Stimulated activated CD4-positive, alpha-beta T cell treated with anti-CD3 and anti-CD28 coated beads, Interleukin-1b, Interleukin-23, amount 100 ng/mL, for 4 hours (primary cell): Measurements from ENCODE around the gene EPHX1.

Source experiments
- DNase-seq, 2 donors: peaks; one replicate each; pipeline ENCODE4 v3.0.0-alpha.2; 2020; ENCODE audit warnings: low read depth in 2 of 2

EPHX1 gene

DNA sequence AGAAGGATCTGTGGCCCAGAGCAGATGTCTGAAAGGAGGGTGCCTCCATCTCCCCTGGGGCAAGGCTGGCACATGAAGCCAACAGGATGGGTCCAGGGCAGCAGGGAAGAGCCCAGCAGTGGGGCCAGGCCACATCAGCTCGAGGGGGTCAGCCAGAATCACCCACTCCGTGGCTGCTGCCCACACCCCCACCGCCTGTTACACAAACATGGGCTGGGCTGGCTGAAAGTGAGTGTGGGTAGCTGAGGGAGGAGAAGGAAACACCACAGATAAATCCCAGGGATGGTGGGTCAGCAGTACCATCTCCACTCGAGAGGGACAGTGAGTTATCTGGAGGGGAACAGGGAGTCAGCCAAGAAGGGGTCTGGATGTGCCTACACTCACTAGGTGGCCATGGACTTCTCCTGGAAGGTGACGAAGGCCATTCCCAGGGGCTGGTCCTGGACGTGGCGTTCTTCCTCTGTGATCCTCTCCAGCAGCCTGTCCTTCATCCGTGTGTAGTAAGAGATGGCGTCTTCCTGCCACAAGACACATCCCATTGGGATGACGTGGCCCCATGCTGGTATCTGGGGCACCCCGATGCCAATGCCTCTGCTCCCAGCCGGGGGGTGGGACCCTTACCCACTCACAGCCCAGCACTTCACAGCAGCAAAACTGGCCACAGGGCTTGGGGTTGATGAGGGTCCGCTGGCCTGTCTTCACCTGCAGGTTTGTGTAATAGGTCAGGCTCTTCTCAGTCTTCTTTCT is 52.1 kb downstream of the EPHX1 start:
- no peak for DNase-seq

DNA sequence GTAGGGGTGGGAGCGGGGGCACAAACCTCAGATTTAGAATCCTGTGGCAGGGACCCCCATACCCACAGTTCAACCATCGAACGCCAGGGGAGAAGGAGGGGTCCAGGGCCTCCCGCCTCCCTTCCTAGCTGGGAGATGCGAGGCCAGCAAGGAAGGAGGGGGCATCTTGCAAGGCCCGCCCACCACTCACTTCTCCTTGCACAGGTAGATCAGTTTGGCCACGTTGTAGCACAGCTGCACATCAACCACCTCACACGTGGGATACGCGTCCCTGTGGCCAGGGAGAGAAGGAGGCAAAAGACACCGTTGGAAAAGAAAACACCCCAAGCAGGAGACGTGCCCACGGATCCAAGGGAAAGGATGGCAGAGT is 52.6 kb downstream of the EPHX1 start:
- DNase-seq, result no peak

DNA sequence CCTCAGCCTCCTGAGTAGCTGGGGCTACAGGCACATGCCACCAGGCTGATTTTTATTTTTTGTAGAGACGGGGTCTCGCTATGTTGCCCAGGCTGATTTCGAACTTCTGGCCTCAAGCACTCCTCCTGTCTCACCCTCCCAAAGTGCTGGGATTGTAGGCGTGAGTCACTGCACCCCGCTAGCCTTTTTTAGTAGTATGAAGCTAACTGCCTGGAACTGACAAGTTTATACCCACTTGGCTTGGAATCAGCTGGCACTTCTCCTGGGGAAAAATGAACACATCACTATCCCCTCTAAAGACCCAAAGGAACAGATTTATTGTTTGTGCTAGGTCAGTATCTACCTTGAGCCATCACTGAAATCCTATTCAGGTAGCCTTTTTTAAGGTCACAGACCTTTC is 53.2 kb downstream of the EPHX1 start:
- DNase-seq, result no peak

DNA sequence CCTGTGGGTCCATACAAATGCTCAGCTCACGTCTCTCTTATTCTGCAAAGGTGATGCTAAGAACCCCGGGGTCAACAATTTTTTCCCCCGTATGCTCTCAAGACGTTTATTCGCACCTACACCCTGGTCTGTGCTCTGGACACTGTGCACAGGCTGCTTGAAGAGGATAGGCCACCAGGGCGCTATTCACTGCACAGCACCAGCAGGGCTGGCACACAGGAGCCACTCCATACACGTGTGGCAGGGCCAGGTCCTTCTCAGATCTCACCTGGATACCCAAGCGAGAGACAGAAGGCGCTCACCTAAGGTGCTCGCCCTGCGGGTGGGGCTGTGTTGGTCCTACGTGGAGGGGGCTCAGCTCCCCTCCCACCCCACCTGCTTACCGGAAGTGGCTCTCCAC is 55.6 kb downstream of the EPHX1 start:
- DNase-seq, result no peak

DNA sequence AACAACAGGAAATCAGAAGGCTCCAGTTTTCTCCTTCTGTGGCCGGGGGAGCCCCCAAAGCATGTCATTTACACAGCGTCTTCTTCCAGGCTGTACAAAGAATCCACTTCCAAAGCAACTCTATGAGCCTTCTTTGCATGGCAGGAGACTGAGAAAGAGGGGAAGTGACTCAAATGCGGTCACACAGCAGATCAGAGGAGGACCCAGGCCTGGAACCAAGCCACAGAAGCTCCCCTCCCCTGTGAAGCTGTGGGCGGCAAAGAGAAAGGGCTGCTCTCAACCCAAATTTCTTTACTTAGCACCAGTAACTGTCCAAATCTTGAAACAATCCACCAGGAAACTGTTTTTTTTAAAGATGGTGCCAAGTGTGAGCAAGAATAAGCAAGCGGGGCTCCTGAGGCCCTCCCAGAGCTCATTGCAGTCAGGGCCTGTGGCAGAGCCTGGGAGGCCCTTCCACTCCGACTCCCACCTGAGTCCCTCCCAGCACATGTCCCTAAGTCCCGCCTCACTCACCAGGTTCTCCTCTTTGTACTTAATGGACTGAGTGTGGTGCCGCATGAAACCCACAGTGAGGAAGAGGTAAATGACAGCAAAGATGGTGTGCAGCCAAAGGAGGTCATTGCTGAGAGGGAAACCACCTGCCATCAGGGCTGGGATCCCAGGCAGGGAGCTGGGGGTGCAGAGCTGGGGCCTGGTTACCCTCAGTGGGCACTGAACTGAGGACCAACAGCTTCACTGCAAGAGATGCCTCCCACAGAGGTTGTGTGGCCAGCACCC is 56.3 kb downstream of the EPHX1 start:
- DNase-seq, result peak; percentile 50 to 63

DNA sequence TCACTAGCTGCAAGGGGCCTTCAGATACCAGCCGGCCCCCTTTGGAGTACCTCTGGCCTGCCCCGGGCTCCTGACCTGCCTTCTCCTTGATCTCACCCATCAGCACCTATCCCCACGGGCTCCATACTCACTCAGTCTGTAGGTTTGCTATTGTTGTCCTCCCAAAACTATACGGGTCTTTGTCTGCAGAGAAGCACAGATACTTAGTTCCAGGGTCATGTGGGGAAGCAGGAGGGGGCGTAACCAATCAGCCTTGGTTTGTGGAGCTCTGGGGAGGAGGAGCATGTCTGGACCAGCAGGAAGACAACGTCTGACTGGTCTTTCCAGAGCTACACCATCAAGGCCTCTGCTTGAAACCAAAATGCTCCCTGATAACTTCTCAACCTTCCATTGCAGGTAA is 57.1 kb downstream of the EPHX1 start:
- DNase-seq, result no peak

DNA sequence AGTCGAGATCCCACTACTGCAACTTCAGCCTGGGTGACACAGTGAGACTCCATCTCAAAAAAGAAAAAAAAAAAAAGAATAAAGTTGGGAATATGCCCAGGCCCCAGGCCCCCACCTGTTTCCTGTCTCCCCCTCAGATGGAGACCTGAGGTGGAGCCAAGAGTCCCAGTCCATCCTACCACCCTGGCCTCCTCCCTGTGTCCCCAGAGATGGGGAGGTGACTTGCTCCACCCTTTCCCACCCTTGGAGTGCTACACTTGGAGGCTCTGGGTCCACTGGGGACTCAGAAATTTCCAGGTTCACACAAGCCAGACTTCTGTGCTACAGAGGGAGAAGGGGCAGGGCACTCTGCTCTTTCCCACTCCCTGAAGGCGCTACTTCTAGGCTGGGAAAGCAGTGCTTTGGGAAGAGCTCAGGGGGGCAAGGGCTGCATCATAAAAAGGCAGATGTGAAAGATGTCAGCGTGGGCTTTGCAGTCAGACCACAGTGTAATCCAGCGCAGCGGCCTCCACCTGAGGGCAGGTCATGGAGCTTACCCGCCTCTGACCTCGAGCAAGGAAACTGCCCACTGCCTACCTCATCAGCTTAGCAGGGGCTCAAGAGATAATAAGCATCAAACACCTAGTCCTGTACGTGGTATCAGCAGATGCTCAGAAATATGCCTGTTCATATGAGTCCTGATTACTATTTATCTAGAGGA is 58.9 kb downstream of the EPHX1 start:
- DNase-seq, result no peak

DNA sequence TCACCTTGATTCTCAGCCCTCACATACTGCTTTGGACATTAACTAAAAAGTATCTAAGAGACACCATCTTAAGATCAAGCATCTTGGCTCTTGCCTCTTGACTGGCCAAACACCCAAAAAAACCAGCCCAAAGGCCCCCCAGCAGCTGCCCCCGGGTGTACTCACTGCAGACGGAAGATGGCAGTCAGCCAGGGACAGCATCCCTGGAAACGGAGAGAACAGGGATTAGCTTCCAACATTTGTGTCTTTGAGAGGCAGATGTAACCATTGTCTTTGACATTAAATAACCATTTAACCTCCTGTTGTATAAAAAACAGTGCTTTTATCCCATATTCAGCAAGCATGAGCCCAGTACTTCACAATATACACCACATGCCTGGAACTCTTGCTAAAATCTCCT is 61.0 kb downstream of the EPHX1 start:
- no peak for DNase-seq

DNA sequence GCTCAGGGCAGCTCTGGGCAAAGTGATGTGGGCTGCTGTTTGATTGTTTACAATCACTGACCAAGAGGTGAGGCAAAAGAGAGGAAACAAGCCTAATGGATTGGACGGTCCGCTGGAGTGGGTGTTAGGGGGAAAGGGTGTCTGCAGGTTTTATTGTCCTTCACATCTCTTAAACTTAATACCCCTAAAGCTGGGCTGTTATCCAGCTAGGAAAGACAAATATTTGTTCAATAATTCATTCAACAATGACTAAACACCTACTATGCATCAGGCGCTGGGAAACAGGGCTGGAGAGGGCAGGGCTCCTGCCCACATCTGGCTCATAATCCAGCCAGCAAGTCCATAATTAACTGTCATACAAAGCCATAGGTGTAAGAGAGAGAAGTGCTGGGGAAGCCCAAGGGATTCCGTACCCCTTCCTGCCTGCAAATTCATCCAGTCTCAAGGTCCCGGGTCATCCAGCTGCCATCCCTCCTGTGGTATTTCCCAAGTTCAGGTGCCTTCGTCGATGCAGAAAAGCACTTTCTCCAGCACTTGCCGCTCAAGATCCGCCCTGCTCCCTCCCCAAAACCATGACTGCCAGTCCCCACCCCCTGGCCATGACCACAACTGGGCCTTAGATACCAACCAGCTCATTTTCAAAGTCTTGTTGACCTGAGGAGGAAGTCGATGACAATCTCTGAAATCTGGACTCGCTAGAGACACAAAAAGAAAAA is 61.6 kb downstream of the EPHX1 start:
- no peak for DNase-seq

DNA sequence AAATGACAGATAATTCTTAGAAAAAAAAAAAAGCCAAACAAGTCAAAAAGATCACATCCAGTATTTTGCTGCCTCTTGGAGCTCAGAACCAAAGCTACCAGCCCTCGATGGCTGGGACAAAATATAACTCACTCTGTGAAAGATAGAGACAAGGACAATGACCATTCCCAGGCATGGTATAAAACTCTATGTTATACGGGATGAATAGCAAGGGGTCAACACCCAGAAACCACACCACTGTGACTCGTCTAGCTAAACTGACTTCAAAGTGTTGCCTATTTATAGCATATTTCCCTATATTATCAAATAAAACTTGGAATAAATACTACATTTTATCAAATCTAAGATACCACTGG is 62.1 kb downstream of the EPHX1 start:
- DNase-seq, result no peak

DNA sequence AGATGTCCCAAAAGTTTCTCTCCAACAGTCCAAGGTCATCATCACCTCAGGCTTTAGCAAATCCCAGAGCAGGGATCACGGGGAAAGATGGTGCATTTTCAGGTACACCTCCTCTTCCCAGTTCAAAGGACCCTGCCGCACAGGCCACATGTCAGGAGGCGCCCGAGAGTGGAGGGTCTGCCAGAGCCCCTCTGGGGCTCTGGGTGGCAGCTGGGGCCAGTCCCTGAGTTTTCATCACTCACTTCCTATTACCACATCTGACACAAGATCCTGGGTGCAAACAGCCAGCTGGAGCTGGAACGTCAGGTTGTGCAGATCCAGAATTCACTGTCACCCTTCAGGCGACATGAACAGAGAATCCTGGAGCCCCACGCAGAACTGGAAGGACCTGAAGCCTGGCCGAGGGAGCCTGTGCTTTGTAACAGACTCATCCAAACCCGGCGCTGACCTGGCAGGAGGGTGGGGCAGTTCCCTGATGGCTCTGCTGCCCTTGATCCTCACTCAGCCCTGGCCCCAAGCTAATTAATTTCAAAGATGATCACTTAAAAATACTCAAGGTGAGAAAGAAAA is 63.4 kb downstream of the EPHX1 start:
- DNase-seq, result no peak

DNA sequence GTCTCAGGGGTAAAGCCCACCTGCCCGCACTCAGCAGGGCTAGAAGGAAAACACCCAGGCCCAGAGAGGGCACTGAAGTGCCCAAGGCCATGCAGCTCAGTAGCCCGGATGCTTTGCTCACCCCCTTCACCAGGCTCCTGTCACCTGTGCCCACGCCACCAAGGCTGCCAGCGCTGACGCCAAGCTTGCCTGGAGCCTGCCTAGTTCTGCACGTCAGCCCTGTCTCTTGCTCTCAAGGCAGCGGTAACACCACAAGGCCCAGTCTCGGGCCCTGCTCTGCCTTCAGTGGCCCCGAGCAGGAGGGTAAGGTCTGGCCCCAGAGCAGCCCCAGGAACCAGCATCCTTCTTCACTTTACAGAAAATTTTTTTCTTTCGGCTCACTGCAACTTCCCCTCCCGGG is 64.5 kb downstream of the EPHX1 start:
- no peak for DNase-seq

DNA sequence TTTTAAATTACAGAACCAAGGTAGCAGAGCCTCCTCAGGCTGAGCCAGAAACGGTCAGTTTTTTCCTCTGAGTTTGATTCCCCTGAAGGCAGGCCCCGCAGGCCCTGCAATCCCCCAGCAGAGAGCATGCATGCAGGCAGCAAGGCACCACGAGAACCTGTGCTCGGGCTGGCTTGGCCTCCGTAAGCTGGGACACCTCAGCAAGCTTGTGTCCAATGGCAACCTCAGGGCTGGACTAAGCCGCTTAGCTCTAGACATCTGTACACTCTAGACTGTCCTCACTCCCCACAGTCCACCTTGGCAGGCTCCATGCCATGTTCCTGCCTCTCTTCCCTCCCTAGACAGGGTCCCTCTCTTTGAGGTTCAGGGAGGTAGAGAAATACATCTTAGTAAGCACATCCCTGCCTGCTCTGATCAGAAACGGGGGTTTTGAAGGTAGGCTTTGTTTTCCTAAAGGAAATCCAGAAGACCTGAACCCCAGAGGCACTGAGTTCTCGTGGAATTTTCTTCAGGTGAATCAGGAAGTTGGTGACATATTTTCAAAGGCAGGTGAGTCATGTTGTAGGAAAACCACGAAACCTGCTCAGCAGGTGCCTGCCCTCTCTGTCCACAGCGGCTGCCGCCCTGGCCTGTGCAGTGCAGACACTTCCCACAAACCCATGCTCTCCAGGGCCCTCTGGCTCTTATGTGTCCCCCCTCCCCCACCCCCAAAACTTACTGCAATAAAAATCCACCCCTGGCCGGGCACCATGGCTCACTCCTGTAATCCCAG is 65.3 kb downstream of the EPHX1 start:
- no peak for DNase-seq

DNA sequence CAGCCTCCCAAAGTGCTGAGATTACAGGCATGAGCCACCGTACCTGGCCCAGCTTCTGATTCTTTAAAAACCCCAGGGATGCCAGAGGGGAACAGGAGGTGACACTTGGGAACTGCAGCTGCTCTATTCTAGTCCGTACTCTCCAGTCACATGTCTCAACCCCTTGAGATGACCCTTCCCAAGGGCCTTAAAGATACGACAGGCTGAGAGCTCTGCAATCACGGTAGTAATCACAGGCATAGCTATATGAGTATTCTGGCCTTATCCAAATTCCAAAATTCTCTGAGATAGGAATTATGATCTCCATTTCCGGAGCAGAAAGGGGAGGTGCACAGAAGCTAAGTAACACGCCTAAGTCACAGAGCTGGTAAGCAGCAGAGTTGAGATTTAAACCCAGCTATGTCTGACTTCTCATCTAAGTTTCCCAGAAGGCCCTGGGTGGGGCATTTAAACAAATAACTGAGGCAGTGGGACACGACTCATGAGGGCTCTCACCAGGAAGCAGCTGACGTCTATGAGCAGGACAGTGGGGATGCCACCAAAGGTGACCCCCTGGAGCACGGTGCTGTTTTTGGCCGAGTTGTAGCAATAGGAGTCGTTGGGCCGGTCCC is 67.1 kb downstream of the EPHX1 start:
- no peak for DNase-seq

DNA sequence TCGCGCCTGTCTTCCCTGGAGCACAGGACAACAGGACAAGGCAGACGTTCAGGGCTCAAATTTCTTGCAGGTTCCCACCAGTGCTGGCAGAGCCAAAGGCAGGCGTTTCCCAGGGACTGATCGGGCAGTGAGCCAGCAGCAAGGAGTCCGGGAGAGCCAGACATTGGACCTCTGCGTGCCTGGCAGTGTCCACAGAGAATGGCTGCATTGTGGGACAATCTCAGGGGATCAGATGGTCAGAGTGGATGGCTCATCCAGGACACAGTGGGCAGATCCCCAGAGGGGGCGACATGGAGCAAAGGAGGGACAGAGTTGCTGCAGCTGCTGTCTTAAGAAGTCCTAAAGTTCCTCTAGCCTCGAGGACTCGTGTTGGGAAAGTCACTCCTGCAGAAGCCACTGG is 67.7 kb downstream of the EPHX1 start:
- DNase-seq, result peak in 1 of 2 donors; percentile 34

DNA sequence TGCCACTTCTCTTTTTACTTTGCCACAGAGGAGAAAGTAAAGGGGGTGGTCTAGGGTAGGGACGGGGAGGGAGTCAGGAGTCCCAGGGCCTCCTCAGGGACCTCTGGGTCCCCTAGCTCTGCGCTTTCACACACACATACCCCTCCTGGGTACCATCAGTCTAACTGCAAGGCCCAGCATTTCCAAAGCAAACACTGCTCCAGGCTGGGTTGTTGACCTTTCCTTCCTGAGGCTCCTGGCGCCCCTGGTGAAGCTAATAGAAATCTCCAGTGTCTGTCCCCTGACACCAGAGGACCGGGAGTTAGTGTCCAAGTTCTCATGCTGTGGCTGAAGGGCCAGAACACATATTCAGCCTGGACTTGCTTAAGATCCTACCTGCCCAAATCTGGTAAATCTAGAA is 68.4 kb downstream of the EPHX1 start:
- DNase-seq, result no peak

DNA sequence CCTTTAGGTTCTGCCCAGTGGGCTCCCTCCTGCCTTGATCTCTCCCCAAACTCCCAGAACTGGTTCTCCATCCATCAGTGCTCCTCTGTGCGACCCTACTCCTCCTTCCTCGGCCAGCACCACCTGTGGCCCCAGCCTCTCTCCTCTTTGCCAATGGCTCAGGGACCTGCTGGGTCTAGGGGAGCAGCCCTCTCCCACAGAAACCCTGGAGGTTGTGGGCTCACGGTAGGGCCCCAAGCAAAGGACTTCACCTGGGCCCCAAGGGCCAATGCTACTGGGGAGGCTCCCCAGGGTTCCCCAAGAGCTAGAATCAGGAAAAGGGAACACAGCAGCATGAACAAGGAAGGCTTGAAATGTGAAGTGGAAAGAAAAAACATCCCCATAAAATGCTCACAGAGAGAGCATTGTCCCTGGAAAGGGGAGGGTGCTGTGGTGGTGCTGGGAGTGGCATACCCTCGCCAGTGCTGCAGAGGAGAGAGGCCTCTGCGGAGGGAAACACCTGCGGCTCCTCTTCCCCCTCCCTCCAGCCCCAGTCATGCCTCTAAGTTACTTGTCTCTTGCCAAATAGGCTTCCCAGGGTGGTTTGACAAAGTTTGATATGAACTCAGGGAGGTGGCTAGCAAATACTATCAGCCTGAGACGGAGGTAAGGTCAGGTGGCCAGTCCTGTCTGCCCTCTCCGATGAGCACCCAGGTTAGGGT is 69.7 kb downstream of the EPHX1 start:
- DNase-seq, result no peak

DNA sequence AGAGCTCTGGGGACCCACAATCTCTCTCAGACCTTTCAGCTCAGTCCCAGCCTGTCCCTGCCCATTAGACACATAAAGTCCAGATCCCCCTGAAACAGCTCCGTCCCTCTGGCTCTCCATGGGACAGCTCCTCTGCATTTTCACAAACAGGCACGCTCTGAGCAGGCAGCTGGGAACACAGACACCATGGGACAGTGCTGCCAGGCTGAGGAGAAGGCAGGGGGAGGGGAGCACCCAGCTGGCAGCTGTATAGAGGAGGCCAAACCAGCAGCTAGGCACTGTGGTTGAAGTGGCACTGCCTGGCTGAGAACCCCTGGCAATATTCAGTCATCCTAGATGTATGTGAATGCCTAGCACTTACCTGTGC is 70.3 kb downstream of the EPHX1 start:
- DNase-seq, result no peak

DNA sequence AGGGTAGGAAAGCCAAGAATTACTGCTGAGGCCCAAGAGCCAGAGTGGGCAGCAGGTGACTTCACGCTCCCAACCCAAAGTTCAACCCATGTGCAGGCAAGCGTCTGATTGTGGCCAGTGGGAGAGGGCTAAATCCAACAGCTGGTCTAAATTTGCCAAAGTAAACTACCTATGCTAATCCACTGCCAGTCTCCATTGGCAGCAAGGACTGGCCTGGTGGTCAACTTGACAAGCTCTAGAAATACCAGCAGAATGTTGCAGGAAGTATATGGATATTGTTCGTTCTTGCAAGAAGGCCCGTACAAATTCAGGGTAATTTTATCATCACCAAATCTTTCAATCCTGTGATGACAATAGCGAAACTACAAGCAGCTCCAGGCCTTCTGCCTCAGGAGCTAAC is 70.7 kb downstream of the EPHX1 start:
- no peak for DNase-seq
